T-cell (primary cell): Measurements from ENCODE around the gene PPP2R5C. TPM values are rescaled to one million over a fixed set of nuclear protein-coding genes. Genes with fewer than 3 reads are reported as not detected.

Source experiments
- ATAC-seq, 4 experiments: fragments of 200-7000 bp in 3 of 4; fragments of 150-1000 bp in 1 of 4; cut with Tn5 transposase; replicated peaks in 1 of 4; 1 replicate in 3 of 4; 2 replicates in 1 of 4; pipeline ENCODE4 v1.10.0; 2021; ENCODE audit warnings: moderate library complexity in 3 of 4, mild to moderate bottlenecking in 2 of 4, moderate number of reproducible peaks in 1 of 4
- CTCF ChIA-PET, 2 donors: fragments of 300-600 bp; sonication (Branson Sonifier 250); formaldehyde crosslinking; loops; one replicate each; lab custom pipeline; 2022; ENCODE audit warnings: antibody characterized with exemption in 2 of 2; lab: Charles Lee
- POLR2A ChIA-PET, 2 donors: fragments of 300-600 bp; sonication (Branson Sonifier 250); formaldehyde crosslinking; loops; one replicate each; lab custom pipeline; 2022; ENCODE audit warnings: antibody characterized with exemption in 2 of 2; lab: Charles Lee
- DNase-seq, 35 experiments: peaks; one replicate each; pipeline versions ENCODE4 v3.0.0 to v3.0.0-alpha.2; 2013 to 2023
- H3K27ac ChIP-seq: one replicate; pipeline ENCODE4 v1.5.1; 2013; ENCODE audit warnings: low read length
- H3K27me3 ChIP-seq, 2 experiments: replicated peaks in 1 of 2; 1 replicate in 1 of 2; 2 replicates in 1 of 2; pipeline versions ENCODE4 v1.6.1 to v1.7.0; 2013; ENCODE audit warnings: low read length in 1 of 2, mixed read lengths in 1 of 2; ENCODE audit not compliant: control insufficient read depth in 2 of 2, insufficient read depth in 2 of 2; ENCODE audit errors: extremely low read depth in 1 of 2
- H3K36me3 ChIP-seq, 2 donors: 1 replicate in 1 of 2; 2 replicates in 1 of 2; pipeline versions ENCODE4 v1.6.1 to v1.7.0; 2013; ENCODE audit warnings: low read length in 1 of 2; ENCODE audit not compliant: control insufficient read depth in 2 of 2, insufficient read depth in 1 of 2; ENCODE audit errors: extremely low read depth in 1 of 2
- H3K4me1 ChIP-seq, 2 experiments: 1 replicate in 1 of 2; 2 replicates in 1 of 2; pipeline versions ENCODE4 v1.6.1 to v1.7.0; 2013; ENCODE audit warnings: low read length in 2 of 2, mixed read lengths in 1 of 2; ENCODE audit not compliant: insufficient read depth in 2 of 2, control insufficient read depth in 1 of 2; ENCODE audit errors: extremely low read depth in 1 of 2
- H3K4me3 ChIP-seq, 2 donors: 1 replicate in 1 of 2; 2 replicates in 1 of 2; pipeline versions ENCODE4 v1.5.1 to v1.7.0; 2013; ENCODE audit warnings: mild to moderate bottlenecking in 2 of 2, low read length in 1 of 2, moderate library complexity in 1 of 2; ENCODE audit not compliant: control insufficient read depth in 1 of 2; ENCODE audit errors: extremely low read depth in 1 of 2
- H3K9me3 ChIP-seq: 2 replicates; pipeline ENCODE4 v1.7.0; 2013
- H3K27ac Mint-ChIP-seq, 2 donors: one replicate each; pipeline ENCODE4 v1.8.0; 2020 to 2021; ENCODE audit warnings: mild to moderate bottlenecking in 2 of 2, mixed read lengths in 2 of 2
- H3K27me3 Mint-ChIP-seq, 2 donors: one replicate each; pipeline ENCODE4 v1.8.0; 2021 to 2022; ENCODE audit warnings: mixed read lengths in 2 of 2
- H3K36me3 Mint-ChIP-seq: one replicate; pipeline ENCODE4 v1.8.0; 2021; ENCODE audit warnings: mixed read lengths
- H3K4me1 Mint-ChIP-seq, 3 donors: one replicate each; pipeline ENCODE4 v1.8.0; 2020 to 2022; ENCODE audit warnings: mixed read lengths in 3 of 3, mild to moderate bottlenecking in 1 of 3
- H3K4me3 Mint-ChIP-seq, 3 donors: one replicate each; pipeline ENCODE4 v1.8.0; 2020 to 2022; ENCODE audit warnings: mild to moderate bottlenecking in 3 of 3, mixed read lengths in 3 of 3, moderate library complexity in 3 of 3
- H3K9me3 Mint-ChIP-seq, 3 donors: one replicate each; pipeline ENCODE4 v1.8.0; 2020 to 2022; ENCODE audit warnings: mixed read lengths in 3 of 3
- WGBS: methylation state at CpG from one replicate; pipeline ENCODE4 v1.1.5; 2013; ENCODE audit warnings: missing lambda C conversion rate; ENCODE audit not compliant: insufficient coverage; 5-methylcytosine and 5-hydroxymethylcytosine counted together
- total RNA-seq, 35 experiments: library from RNA in 6 of 35; stranded (reverse) in 6 of 35; fragments of 120-200 nt in 1 of 35; gene quantifications; one replicate each; pipeline versions ENCODE4 v1.2.1 to v1.2.4 and lab custom pipeline; 2013 to 2026

PPP2R5C gene
- total RNA-seq, 5 donors from 2014 or later (not counting 1 experiment from before 2014, with no cell fraction given), result 435 to 627 (median 489) TPM

DNA sequence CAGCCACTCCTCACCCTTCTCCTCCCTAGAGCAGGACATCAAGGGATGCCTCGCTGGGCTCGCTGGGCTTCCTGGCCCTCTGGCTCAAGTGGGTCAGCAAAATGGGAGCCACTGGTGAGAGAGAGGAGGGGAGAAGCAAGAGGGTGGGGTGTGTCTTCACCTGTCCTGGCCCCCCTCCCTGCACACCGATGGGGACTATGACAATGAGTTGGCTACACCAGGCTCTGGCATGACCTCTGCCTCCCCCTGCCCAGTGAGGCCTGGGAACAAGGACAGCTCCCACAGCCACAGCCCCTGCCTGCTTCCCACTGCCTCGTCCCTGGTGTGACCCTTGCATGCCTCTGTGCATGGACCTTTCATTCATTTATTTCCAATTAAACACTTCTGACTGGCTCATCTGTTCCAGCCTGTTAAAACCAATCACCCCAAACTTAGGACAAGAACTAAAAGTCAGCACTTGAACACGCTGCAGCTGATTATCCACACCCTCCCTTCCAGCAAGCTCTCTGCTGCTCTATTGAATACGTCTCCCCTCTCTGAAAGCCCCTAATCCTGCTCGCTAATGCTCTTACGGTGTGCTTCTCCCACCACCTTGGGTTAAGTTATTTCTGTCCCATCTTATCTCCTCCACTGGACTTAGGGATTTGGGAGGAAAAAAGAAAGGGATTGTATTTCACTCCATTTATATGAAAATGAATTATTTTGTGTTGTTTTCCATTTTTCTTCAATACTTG, 5.8 kb upstream of the PPP2R5C start:
- Histone ChIP-seq H3K27me3 (peaks cover 3 to 4% of the 10 kb centered on the region in 2 experiments), H3K9me3 (peaks cover 2% of the 10 kb centered on the region), H3K4me3 (no peak overlapping the region), H3K4me1 (peaks cover 2 to 7% of the 10 kb centered on the region in 2 experiments), H3K36me3 (no peaks in the 10 kb centered on the region), H3K27ac (no peak overlapping the region)
- ATAC-seq (no peak), DNase-seq (no peak)
- Mint-ChIP-seq H3K4me1 (peaks cover 6 to 13% (median 6%) of the 10 kb centered on the region in 3 donors), H3K27ac (no peak overlapping the region), H3K27me3 (peaks cover 9 to 13% of the 10 kb centered on the region in 2 donors), H3K4me3 (no peak overlapping the region), H3K36me3 (peaks cover 3% of the 10 kb centered on the region), H3K9me3 (peaks cover 0 to 9% (median 0%) of the 10 kb centered on the region in 3 donors)
- WGBS, result 86% methylated on average over 4 of the region's 8 CpGs
- POLR2A ChIA-PET, result no interaction called here
- CTCF ChIA-PET, result no interaction called here

DNA sequence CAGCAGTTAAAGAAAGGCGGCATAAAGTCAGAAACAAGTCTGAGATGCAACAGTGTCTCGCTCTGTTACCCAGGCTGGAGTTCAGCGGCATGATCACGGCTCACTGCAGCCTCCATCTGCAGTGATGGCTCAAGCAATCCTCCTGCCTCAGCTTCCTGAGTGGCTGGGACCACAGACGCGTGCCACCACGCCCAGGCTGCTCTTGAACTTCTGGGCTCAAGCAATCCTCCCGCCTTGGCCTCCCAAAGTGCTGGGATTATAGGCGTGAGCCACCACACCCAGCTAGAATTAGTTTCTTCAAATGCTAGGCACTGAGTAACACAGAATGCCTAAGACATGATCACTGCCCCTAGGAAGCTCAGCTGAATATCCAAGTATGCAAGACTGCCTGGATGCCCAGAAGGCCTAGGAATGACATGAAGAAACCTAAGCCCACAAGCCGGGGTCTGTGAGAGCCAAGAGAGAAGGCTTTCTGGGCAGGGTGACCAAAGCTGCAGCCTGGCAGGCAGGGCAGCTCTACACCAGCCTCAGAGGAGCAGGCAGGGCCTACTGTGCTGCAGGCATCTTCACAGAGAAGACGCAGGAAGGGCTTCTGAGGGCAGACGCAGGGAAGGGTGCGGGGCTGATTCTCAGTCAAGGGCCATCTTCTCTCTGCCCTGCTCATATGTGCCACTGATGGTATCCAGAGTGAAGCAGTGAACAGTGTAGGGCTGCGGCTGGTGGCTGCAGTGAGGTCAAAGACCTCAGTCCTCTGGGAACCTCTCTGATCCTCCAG, 4.3 kb upstream of the PPP2R5C start:
- Mint-ChIP-seq H3K4me3 (no peak overlapping the region), H3K36me3 (peaks cover 3% of the 10 kb centered on the region), H3K27ac (no peak overlapping the region), H3K4me1 (peaks cover 6 to 13% (median 6%) of the 10 kb centered on the region in 3 donors), H3K27me3 (peaks cover 6 to 9% of the 10 kb centered on the region in 2 donors), H3K9me3 (peaks cover 0 to 9% (median 0%) of the 10 kb centered on the region in 3 donors)
- H3K27me3 ChIP-seq, result peaks cover 0 to 3% of the 10 kb centered on the region in 2 experiments
- H3K27ac ChIP-seq, result no peak overlapping the region
- no peak overlapping the region for H3K4me3 ChIP-seq
- ChIA-PET CTCF (interaction anchor here in 1 of 2 donors (0.6 kb wide), 1 partner anchor 26 kb away, joined by 3 read pairs; no protein-coding TSS in a partner anchor), POLR2A (interaction anchor here in 1 of 2 donors (0.5 kb wide), 1 partner anchor 108 kb away, joined by 4 read pairs; no protein-coding TSS in a partner anchor)
- 82% methylated on average over 12 of the region's 14 CpGs for WGBS
- peaks cover 2 to 11% of the 10 kb centered on the region in 2 experiments for H3K4me1 ChIP-seq
- H3K36me3 ChIP-seq, result no peaks in the 10 kb centered on the region
- peaks cover 2% of the 10 kb centered on the region for H3K9me3 ChIP-seq
- DNase-seq (no peak), ATAC-seq (no peak)

DNA sequence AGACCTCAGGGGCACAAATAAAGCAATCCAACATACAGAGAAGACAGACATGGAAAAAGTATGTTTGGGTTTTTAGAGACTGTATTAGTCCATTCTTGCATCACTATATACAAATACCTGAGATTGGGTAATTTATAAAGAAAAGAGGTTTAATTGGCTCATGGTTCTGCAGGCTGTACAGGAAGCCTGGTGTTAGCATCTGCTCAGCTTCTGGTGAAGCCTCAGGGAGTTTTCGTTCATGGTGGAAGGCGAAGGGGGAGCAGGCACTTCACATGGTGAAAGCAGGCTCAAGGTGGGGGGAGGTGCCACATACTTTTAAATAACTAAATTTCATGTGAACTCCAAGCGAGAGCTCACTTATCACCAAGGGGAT, 3.7 kb upstream of the PPP2R5C start:
- Mint-ChIP-seq H3K27me3 (peaks cover 3 to 9% of the 10 kb centered on the region in 2 donors), H3K27ac (no peak overlapping the region), H3K4me3 (no peak overlapping the region), H3K9me3 (peaks cover 0 to 8% (median 0%) of the 10 kb centered on the region in 3 donors), H3K4me1 (peaks cover 11 to 19% (median 12%) of the 10 kb centered on the region in 3 donors), H3K36me3 (peaks cover 6% of the 10 kb centered on the region)
- Histone ChIP-seq H3K9me3 (peaks cover 2% of the 10 kb centered on the region), H3K27ac (no peak overlapping the region), H3K27me3 (peaks cover 0 to 3% of the 10 kb centered on the region in 2 experiments), H3K36me3 (no peaks in the 10 kb centered on the region), H3K4me3 (no peak overlapping the region), H3K4me1 (peaks cover 2 to 14% of the 10 kb centered on the region in 2 experiments)
- ChIA-PET CTCF (no interaction called here), POLR2A (interaction anchor here in 1 of 2 donors (0.5 kb wide), 1 partner anchor 36 kb away, joined by 11 read pairs; no protein-coding TSS in a partner anchor)
- DNase-seq (no peak), ATAC-seq (no peak)
- no CpG with 5 or more reads among the region's 3 CpGs for WGBS

DNA sequence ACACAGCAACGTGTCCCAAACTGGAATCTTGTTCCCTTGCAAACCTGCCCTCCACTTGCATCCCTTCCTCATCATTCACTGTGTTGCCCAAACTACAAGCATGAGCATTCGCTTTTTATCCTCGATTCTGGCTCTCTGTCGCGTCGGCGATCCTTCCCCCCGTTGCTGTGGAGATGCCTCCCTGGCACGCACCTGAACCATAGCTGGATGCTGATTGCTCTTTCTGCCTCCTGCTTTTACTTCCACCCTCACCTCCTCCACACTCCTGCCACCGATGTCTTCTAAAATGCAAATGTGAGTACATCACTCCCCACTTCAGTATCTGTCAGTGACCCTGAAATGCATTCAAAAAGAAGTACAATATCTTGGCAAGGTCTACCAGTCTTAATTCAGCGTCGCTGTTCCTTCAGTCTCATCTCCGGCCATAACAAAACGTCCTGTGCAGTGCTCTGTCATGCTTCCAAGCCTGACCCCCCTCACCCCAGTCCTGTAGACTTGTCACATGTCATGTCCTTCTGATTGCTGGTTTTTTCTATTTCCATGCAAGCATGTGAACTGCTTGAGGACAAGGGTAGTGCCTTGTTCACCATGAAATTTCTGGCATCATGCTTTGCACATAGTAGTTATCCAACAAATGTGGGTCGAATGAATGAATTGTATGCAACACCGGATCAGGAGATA, 2.5 kb upstream of the PPP2R5C start:
- CTCF ChIA-PET, result interaction anchor here in 1 of 2 donors (2.3 to 2.4 kb wide), 2 partner anchors 37 to 53 kb away, joined by 15 to 37 read pairs; no protein-coding TSS in a partner anchor
- Histone ChIP-seq H3K4me3 (no peak overlapping the region), H3K4me1 (peaks cover 2 to 25% of the 10 kb centered on the region in 2 experiments), H3K27ac (no peak overlapping the region), H3K27me3 (peaks cover 0 to 3% of the 10 kb centered on the region in 2 experiments), H3K36me3 (peaks cover 0 to 2% of the 10 kb centered on the region in 2 donors), H3K9me3 (no peaks in the 10 kb centered on the region)
- Mint-ChIP-seq H3K27ac (no peak overlapping the region), H3K9me3 (no peaks in the 10 kb centered on the region), H3K4me3 (no peak overlapping the region), H3K27me3 (peaks cover 3 to 8% of the 10 kb centered on the region in 2 donors), H3K36me3 (peaks cover 9% of the 10 kb centered on the region), H3K4me1 (peaks cover 19 to 30% (median 21%) of the 10 kb centered on the region in 3 donors)
- 84% methylated on average over 14 of the region's 16 CpGs for WGBS
- ATAC-seq (no peak), DNase-seq (no peak)
- POLR2A ChIA-PET, result interaction anchor here (0.6 to 1.3 kb wide), 3 partner anchors 24 to 153 kb away, joined by 3 to 4 read pairs (median 4); no protein-coding TSS in a partner anchor

DNA sequence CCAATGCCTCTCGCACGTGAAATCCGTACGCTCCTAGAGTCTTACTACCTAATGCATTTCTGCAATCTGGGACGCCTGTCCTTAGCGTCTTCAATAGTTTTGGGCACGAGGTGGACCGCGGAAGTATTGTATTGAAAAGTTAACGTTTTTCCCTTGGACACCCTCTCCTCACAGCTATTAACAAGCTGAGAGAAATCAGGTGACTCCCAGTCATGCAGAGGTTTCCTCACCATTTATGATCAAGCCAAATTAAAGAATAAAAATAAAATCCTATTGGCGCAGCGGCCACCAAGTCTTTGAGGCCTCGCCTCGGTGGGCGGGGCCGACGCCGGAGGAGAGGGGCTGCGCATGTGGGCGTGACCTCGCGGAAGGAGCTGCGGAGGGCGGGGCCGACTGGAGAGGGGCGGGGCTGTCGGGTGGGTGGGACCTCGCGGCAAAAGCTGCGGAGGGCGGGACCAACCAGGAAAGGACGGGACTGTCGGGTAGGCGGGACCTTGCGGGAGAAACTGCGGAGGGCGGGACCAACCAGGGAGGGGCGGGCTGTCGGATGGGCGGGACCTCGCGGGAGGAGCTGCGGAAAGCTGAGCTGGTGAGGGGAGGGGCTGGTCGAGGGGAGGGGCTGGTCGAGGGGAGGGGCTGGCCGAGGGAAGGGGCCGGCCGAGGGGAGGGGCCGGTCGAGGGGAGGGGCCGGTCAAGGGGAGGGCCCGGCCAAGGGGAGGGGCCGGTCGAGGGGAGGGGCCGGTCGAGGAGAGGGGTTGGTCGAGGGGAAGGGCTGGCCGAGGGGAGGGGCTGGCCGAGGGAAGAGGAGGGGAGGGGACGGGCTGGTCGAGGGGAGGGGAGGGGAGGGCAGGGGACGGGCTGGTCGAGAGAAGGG, 1.1 kb upstream of the PPP2R5C start:
- under 1% methylated on average over 31 of the region's 63 CpGs for WGBS
- Mint-ChIP-seq H3K36me3 (peaks cover 22% of the 10 kb centered on the region), H3K27ac (peak overlapping the region; percentile 79 to 81), H3K4me1 (peaks cover 32 to 43% (median 34%) of the 10 kb centered on the region in 3 donors), H3K27me3 (peaks cover 0 to 3% of the 10 kb centered on the region in 2 donors), H3K4me3 (peak overlapping the region; percentile 60 to 89 (median 68)), H3K9me3 (no peaks in the 10 kb centered on the region)
- ATAC-seq, result peak; percentile 71 to 78 (median 74)
- Histone ChIP-seq H3K36me3 (peaks cover 0 to 10% of the 10 kb centered on the region in 2 donors), H3K9me3 (no peaks in the 10 kb centered on the region), H3K4me1 (peaks cover 2 to 26% of the 10 kb centered on the region in 2 experiments), H3K4me3 (peak overlapping the region in 1 of 2 donors; percentile 96), H3K27me3 (peaks cover 0 to 3% of the 10 kb centered on the region in 2 experiments), H3K27ac (peak overlapping the region; percentile 62)
- peak; percentile 85 to 99 (median 94) for DNase-seq
- ChIA-PET POLR2A (interaction anchor here (0.6 to 1.6 kb wide), 22 partner anchors 26 to 1695 kb away, joined by 3 to 24 read pairs (median 4); no protein-coding TSS in a partner anchor), CTCF (interaction anchor here (0.7 to 2.4 kb wide), 12 partner anchors 9 to 337 kb away, joined by 3 to 37 read pairs (median 8); no protein-coding TSS in a partner anchor)
